Adrenal gland (tissue), 19 donors: ENCODE results near the gene RPL26. TPM values are rescaled to one million over a fixed set of nuclear protein-coding genes. Genes with fewer than 3 reads are reported as not detected.

Source experiments
- DNase-seq, 7 donors: peaks; one replicate each; pipeline ENCODE4 v3.0.0-alpha.2; 2019 to 2020
- H3K27ac ChIP-seq, 5 donors: fragments of 200-600 bp; sonication (generic) in 4 of 5; 1 replicate in 3 of 5; 2 replicates in 2 of 5; pipeline versions ENCODE4 v1.5.1 to v1.8.0; 2016 to 2020; ENCODE audit warnings: mild to moderate bottlenecking in 1 of 5
- H3K27me3 ChIP-seq: fragments of 200-600 bp; 2 replicates; pipeline ENCODE4 v1.8.0; 2021
- H3K36me3 ChIP-seq, 2 donors: fragments of 200-600 bp; replicated peaks in 1 of 2; 1 replicate in 1 of 2; 2 replicates in 1 of 2; pipeline versions ENCODE4 v1.5.1 to v1.8.0; 2018 to 2022
- H3K4me1 ChIP-seq, 2 donors: fragments of 200-600 bp; replicated peaks in 1 of 2; 1 replicate in 1 of 2; 2 replicates in 1 of 2; pipeline versions ENCODE4 v1.5.1 to v1.8.0; 2018 to 2021
- H3K4me3 ChIP-seq, 4 donors: fragments of 200-600 bp; sonication (generic) in 3 of 4; one replicate each; pipeline ENCODE4 v1.5.1; 2016 to 2018
- H3K9me3 ChIP-seq, 3 donors: fragments of 200-600 bp; sonication (generic) in 1 of 3; replicated peaks in 1 of 3; 1 replicate in 2 of 3; 2 replicates in 1 of 3; pipeline versions ENCODE4 v1.5.1 to v1.8.0; 2016 to 2021
- CTCF ChIP-seq, 6 experiments: fragments of 450-650 bp in 4 of 6; fragments of 200-600 bp in 2 of 6; sonication (generic) in 1 of 6; IDR thresholded peaks; 1 replicate in 5 of 6; 2 replicates in 1 of 6; pipeline versions ENCODE4 v1.5.1 to v1.8.0; 2016 to 2021; ENCODE audit warnings: antibody characterized with exemption in 6 of 6, mild to moderate bottlenecking in 2 of 6, moderate library complexity in 1 of 6
- POLR2A ChIP-seq, 2 donors: fragments of 450-650 bp; IDR thresholded peaks; one replicate each; pipeline ENCODE4 v1.6.1; 2017; ENCODE audit warnings: antibody characterized with exemption in 2 of 2, mild to moderate bottlenecking in 2 of 2, moderate library complexity in 1 of 2
- WGBS, 4 donors: extraction: QIAGEN DNeasy Blood & Tissue Kit in 2 of 4; methylation state at CpG; one replicate each; pipeline versions ENCODE4 v1.1.5 to v1.1.7; 2013 to 2017; 5-methylcytosine and 5-hydroxymethylcytosine counted together
- intact Hi-C, 2 donors: fragments of 100-400 bp; cut with DNase I; formaldehyde crosslinking; loops; one replicate each; pipeline versions ENCODE4 v1.14.1 to v1.15.0; 2022 to 2023
- long read RNA-seq, 10 donors: library from polyadenylated mRNA in 3 of 10; unstranded in 2 of 10; stranded (forward) in 1 of 10; transcript quantifications; one replicate each; pipeline ENCODE4 v2.0.0 and lab custom pipeline, GENCODE V29; 2021 to 2026
- polyA plus RNA-seq, 3 donors: library from polyadenylated mRNA; stranded (reverse); fragments of 200-250 nt in 2 of 3; fragments of 350-450 nt in 1 of 3; fragmentation: Illumina TruSeq in 1 of 3; extraction: RNeasy Lipid Tissue Mini Kit (QIAGEN cat#74804) in 1 of 3; gene quantifications; one replicate each; pipeline ENCODE4 v1.2.3, GENCODE V29; 2013 to 2014
- total RNA-seq, 9 donors: library from RNA; depleted of rRNA in 4 of 9; stranded (reverse); fragments of >200 nt in 4 of 9; fragments of 120-200 nt in 1 of 9; fragmentation: NEBNext Ultra II Directional in 1 of 9; extraction: Animal tissue kit (Norgen Biotek cat#: 25700) in 1 of 9; gene quantifications; one replicate each; pipeline versions ENCODE4 v1.1.0 to v1.2.4, GENCODE V29; 2013 to 2023
- donor health status: healthy with polysubstance abuse.
- donor health status: Bipolar disorder and iron deficiency.
- donor health status: DM: yes; HTN: yes; CAD: no.
- donor health status: DM: no; HTN: no; CAD: no.
- donor health status: DM: no; HTN: no; CAD: no.
- donor health status: DM: yes; HTN: yes; CAD: no.

The RPL26 gene
- total RNA-seq (1,000 to 10,000 TPM; 1,250 to 3,973 (median 2,001) TPM), polyA plus RNA-seq (1,000 to 10,000 TPM; 1,826 to 2,993 (median 1,941) TPM)
- long read RNA-seq, donor 1, transcript RPL26-202 (2 exons, 456 nt) = minor isoform, 42 of 1,273 reads
- long read RNA-seq, donor 1, transcript RPL26-209 (4 exons, 870 nt) = minor isoform, 10 of 1,273 reads
- long read RNA-seq, donor 1, transcript RPL26-204 (3 exons, 1,002 nt) = minor isoform, 39 of 1,273 reads
- long read RNA-seq, donor 1, transcript RPL26-214 (4 exons, 528 nt) = major isoform, 885 of 1,273 reads
- long read RNA-seq, donor 1, partial matches to known transcripts = 236 of 1,273 reads
- long read RNA-seq, donor 1, other reads (novel, unspliced or antisense) = 46 of 1,273 reads
- long read RNA-seq, donor 2, transcript RPL26-203 (2 exons, 569 nt) = minor isoform, 6 of 747 reads
- long read RNA-seq, donor 2, transcript RPL26-214 (4 exons, 528 nt) = major isoform, 547 of 747 reads
- long read RNA-seq, donor 2, transcript RPL26-204 (3 exons, 1,002 nt) = minor isoform, 20 of 747 reads
- long read RNA-seq, donor 2, transcript RPL26-202 (2 exons, 456 nt) = minor isoform, 28 of 747 reads
- long read RNA-seq, donor 2, partial matches to known transcripts = 114 of 747 reads
- long read RNA-seq, donor 2, other reads (novel, unspliced or antisense) = 23 of 747 reads
- long read RNA-seq, donor 3, transcript RPL26-202 (2 exons, 456 nt) = minor isoform, 49 of 711 reads
- long read RNA-seq, donor 3, transcript RPL26-214 (4 exons, 528 nt) = major isoform, 483 of 711 reads
- long read RNA-seq, donor 3, transcript RPL26-209 (4 exons, 870 nt) = minor isoform, 15 of 711 reads
- long read RNA-seq, donor 3, transcript RPL26-204 (3 exons, 1,002 nt) = minor isoform, 12 of 711 reads
- long read RNA-seq, donor 3, partial matches to known transcripts = 125 of 711 reads
- long read RNA-seq, donor 3, other reads (novel, unspliced or antisense) = 19 of 711 reads
- long read RNA-seq, donor 4, transcript RPL26-214 (4 exons, 528 nt) = major isoform, 1,475 of 1,618 reads
- long read RNA-seq, donor 4, partial matches to known transcripts = 76 of 1,618 reads
- long read RNA-seq, donor 4, other reads (novel, unspliced or antisense) = 62 of 1,618 reads
- long read RNA-seq, donor 5, transcript RPL26-202 (2 exons, 456 nt) = minor isoform, 5 of 583 reads
- long read RNA-seq, donor 5, transcript RPL26-214 (4 exons, 528 nt) = major isoform, 542 of 583 reads
- long read RNA-seq, donor 5, transcript RPL26-209 (4 exons, 870 nt) = minor isoform, 8 of 583 reads
- long read RNA-seq, donor 5, partial matches to known transcripts = 15 of 583 reads
- long read RNA-seq, donor 5, other reads (novel, unspliced or antisense) = 9 of 583 reads
- long read RNA-seq, donor 6, transcript RPL26-214 (4 exons, 528 nt) = major isoform, 1,262 of 1,404 reads
- long read RNA-seq, donor 6, partial matches to known transcripts = 89 of 1,404 reads
- long read RNA-seq, donor 6, other reads (novel, unspliced or antisense) = 48 of 1,404 reads
- long read RNA-seq, donor 7, transcript RPL26-214 (4 exons, 528 nt) = major isoform, 425 of 638 reads
- long read RNA-seq, donor 7, transcript RPL26-202 (2 exons, 456 nt) = minor isoform, 33 of 638 reads
- long read RNA-seq, donor 7, transcript RPL26-209 (4 exons, 870 nt) = minor isoform, 7 of 638 reads
- long read RNA-seq, donor 7, transcript RPL26-204 (3 exons, 1,002 nt) = minor isoform, 23 of 638 reads
- long read RNA-seq, donor 7, partial matches to known transcripts = 125 of 638 reads
- long read RNA-seq, donor 7, other reads (novel, unspliced or antisense) = 18 of 638 reads
- long read RNA-seq, donor 8, transcript RPL26-203 (2 exons, 569 nt) = minor isoform, 11 of 1,091 reads
- long read RNA-seq, donor 8, transcript RPL26-204 (3 exons, 1,002 nt) = minor isoform, 20 of 1,091 reads
- long read RNA-seq, donor 8, transcript RPL26-214 (4 exons, 528 nt) = major isoform, 834 of 1,091 reads
- long read RNA-seq, donor 8, transcript RPL26-202 (2 exons, 456 nt) = minor isoform, 31 of 1,091 reads
- long read RNA-seq, donor 8, partial matches to known transcripts = 148 of 1,091 reads
- long read RNA-seq, donor 8, other reads (novel, unspliced or antisense) = 37 of 1,091 reads
- long read RNA-seq, donor 9, transcript RPL26-203 (2 exons, 569 nt) = minor isoform, 7 of 1,023 reads
- long read RNA-seq, donor 9, transcript RPL26-202 (2 exons, 456 nt) = minor isoform, 59 of 1,023 reads
- long read RNA-seq, donor 9, transcript RPL26-204 (3 exons, 1,002 nt) = minor isoform, 34 of 1,023 reads
- long read RNA-seq, donor 9, transcript RPL26-214 (4 exons, 528 nt) = major isoform, 692 of 1,023 reads
- long read RNA-seq, donor 9, partial matches to known transcripts = 165 of 1,023 reads
- long read RNA-seq, donor 9, other reads (novel, unspliced or antisense) = 50 of 1,023 reads
- long read RNA-seq, donor 10, transcript RPL26-209 (4 exons, 870 nt) = minor isoform, 11 of 450 reads
- long read RNA-seq, donor 10, transcript RPL26-204 (3 exons, 1,002 nt) = minor isoform, 6 of 450 reads
- long read RNA-seq, donor 10, transcript RPL26-202 (2 exons, 456 nt) = minor isoform, 16 of 450 reads
- long read RNA-seq, donor 10, transcript RPL26-214 (4 exons, 528 nt) = major isoform, 290 of 450 reads
- long read RNA-seq, donor 10, partial matches to known transcripts = 112 of 450 reads
- long read RNA-seq, donor 10, other reads (novel, unspliced or antisense) = 6 of 450 reads

- no peaks in the 10 kb centered on the region for H3K27me3 ChIP-seq
- intact Hi-C loops = loop anchor here in 1 of 2 donors (10.0 kb wide), 1 partner anchor 362 kb away; the partner anchor contains the start of gene CCDC42
- WGBS, 4 donors = 0 to 1% (median 0%) methylated on average over 24 to 55 of the region's 55 CpGs
- TF ChIP-seq POLR2A (IDR thresholded peaks at IDR 0.05) (peak; percentile 45 to 83), CTCF (IDR thresholded peaks at IDR 0.05) (peak; percentile 96 to 100 (median 99))
- peak within 1 kb of the TSS; percentile 15 to 91 (median 69) for H3K27ac ChIP-seq
- DNase-seq = peak; percentile 96 to 99 (median 98)
- H3K36me3 ChIP-seq = peaks cover 0 to 39% of the 10 kb centered on the region in 2 donors
- peaks cover 8 to 43% of the 10 kb centered on the region in 2 donors for H3K4me1 ChIP-seq
- H3K4me3 ChIP-seq = peak within 1 kb of the TSS; percentile 52 to 90 (median 67)
- no peaks in the 10 kb centered on the region for H3K9me3 ChIP-seq
Measured at GRCh38 chr17:8383143-8383822, at the start of gene RPL26. TSS of gene RPL26 (minus strand) at chr17:8383193. CDS start at chr17:8382310, 883 bp downstream.

- Histone ChIP-seq H3K36me3 (no peaks in the 10 kb centered on the region), H3K27me3 (no peaks in the 10 kb centered on the region), H3K4me1 (peaks cover 0 to 11% of the 10 kb centered on the region in 2 donors), H3K9me3 (no peaks in the 10 kb centered on the region), H3K27ac (peak overlapping the region; percentile 29 to 86 (median 60)), H3K4me3 (no peak overlapping the region)
- intact Hi-C loops = no loop called here
- DNase-seq = peak; percentile 55 to 91 (median 86)
- TF ChIP-seq POLR2A (IDR thresholded peaks at IDR 0.05) (peak in 1 of 2 donors; percentile 43), CTCF (IDR thresholded peaks at IDR 0.05) (peak in 1 of 6 experiments; percentile 5)
- 28 to 51% (median 44%) methylated on average over 7 of the region's 7 CpGs for WGBS, 4 donors
Measured at GRCh38 chr17:8430966-8431365, 48.0 kb upstream of the RPL26 start.
